ENCODE measurements around the gene OR2T8. TPM values are rescaled to one million over a fixed set of nuclear protein-coding genes. Genes with fewer than 3 reads are reported as not detected.

Gene OR2T8
- total and polyA plus RNA-seq, 10 of the 15 experiments (the other 5 are each of a cell fraction or from before 2014, with no cell fraction given): not detected

GRCh38 chr1:247895163-247895637 is 24.9 kb upstream of the OR2T8 start, which contains the start of gene OR2W3:
Gene OR2W3 (plus strand): TSS chr1:247895587. CDS start chr1:247895587, 0 bp downstream.
- intact Hi-C loops (cut with micrococcal nuclease; ENCODE audit: unreplicated experiment) (no loop called here), in situ Hi-C loops (cut with MboI) (no loop called here)
- Histone ChIP-seq H3K27me3 (replicated peaks in 1 of 2; ENCODE audit: control insufficient read depth in 2 of 2, insufficient read depth in 2 of 2, low read length in 1 of 2) (no peaks in the 10 kb centered on the region), H3K27ac (ENCODE audit: control insufficient read depth, insufficient read depth) (no peak within 1 kb of the TSS), H3K9ac (ENCODE audit: control insufficient read depth, insufficient read depth, low read length) (no peak within 1 kb of the TSS), H3K4me3 (no peak within 1 kb of the TSS), H3K4me1 (ENCODE audit: control insufficient read depth, insufficient read depth, low read length) (no peaks in the 10 kb centered on the region), H3K36me3 (ENCODE audit: control insufficient read depth in 2 of 2, insufficient read depth in 2 of 2, low read length in 1 of 2) (no peaks in the 10 kb centered on the region), H3K4me2 (ENCODE audit: control insufficient read depth, insufficient read depth) (no peak within 1 kb of the TSS), H3K79me2 (ENCODE audit: control insufficient read depth, insufficient read depth, low read length) (no peaks in the 10 kb centered on the region), H2AFZ (ENCODE audit: control insufficient read depth, low read depth, low read length) (no peak within 1 kb of the TSS), H4K20me1 (ENCODE audit: control insufficient read depth, insufficient read depth) (no peaks in the 10 kb centered on the region), H3K9me3 (replicated peaks; ENCODE audit: control insufficient read depth, insufficient read depth, low read length) (no peaks in the 10 kb centered on the region)
- no peak for DNase-seq (ENCODE audit: low read depth, low spot score)
- no peak for FAIRE-seq
- SMC1A ChIA-PET (ENCODE audit: uncharacterized antibody, unreplicated experiment): interaction anchor here (1.2 kb wide), 1 partner anchor 11 kb away, joined by 4 read pairs; no protein-coding TSS in a partner anchor
- WGBS (ENCODE audit: insufficient coverage, insufficient replicate concordance, low lambda C conversion rate, missing lambda C conversion rate): 32% methylated on average over 2 of the region's 2 CpGs
- RAD21 ChIA-PET (ENCODE audit: unreplicated experiment): no interaction called here
- CTCF ChIA-PET: interaction anchor here (0.9 kb wide), 1 partner anchor 11 kb away, joined by 3 read pairs; no protein-coding TSS in a partner anchor
- TF ChIP-seq CHD1 (IDR thresholded peaks at IDR 0.05; ENCODE audit: low read depth, low read length) (no peak), BCLAF1 (IDR thresholded peaks at IDR 0.05) (no peak), TBL1XR1 (IDR thresholded peaks at IDR 0.05; ENCODE audit: low read depth, low read length) (no peak), RUNX3 (IDR thresholded peaks at IDR 0.05; ENCODE audit: low read length) (no peak), PML (IDR thresholded peaks at IDR 0.05; ENCODE audit: low read length) (no peak), ZNF687 (IDR thresholded peaks at IDR 0.05) (no peak), POLR2AphosphoS5 (IDR thresholded peaks at IDR 0.05; ENCODE audit: low read length) (no peak), TCF3 (IDR thresholded peaks at IDR 0.05; ENCODE audit: borderline replicate concordance, insufficient read depth, low read depth, low read length) (no peak), ZNF207 (IDR thresholded peaks at IDR 0.05; ENCODE audit: borderline replicate concordance) (no peak), IKZF2 (IDR thresholded peaks at IDR 0.05) (no peak), SIX5 (IDR thresholded peaks at IDR 0.05; ENCODE audit: low read depth, low read length, severe bottlenecking) (no peak), REST (IDR thresholded peaks at IDR 0.05; ENCODE audit: low read depth, low read length) (no peak), MEF2A (IDR thresholded peaks at IDR 0.05; ENCODE audit: insufficient read depth, low read depth, low read length) (no peak)
- ATAC-seq: no peak
- POLR2A ChIA-PET: no interaction called here
- no TSS peak for BruUV-seq (replicated peaks)
